H1 (cell line): ENCODE data around the gene GPR143. TPM values are rescaled to one million over a fixed set of nuclear protein-coding genes. Genes with fewer than 3 reads are reported as not detected.
A peak's percentile ranks its signal among the peaks of the same experiment; 100 is the strongest.

Experiments used
- CTCF ChIA-PET: fragments of 300-600 bp; sonication (Branson Sonifier 250); formaldehyde crosslinking; loops from one replicate; lab custom pipeline; 2021; ENCODE audit not compliant: partially characterized antibody; lab: Charles Lee
- POLR2A ChIA-PET: fragments of 300-600 bp; sonication (Branson Sonifier 250); formaldehyde crosslinking; loops from one replicate; lab custom pipeline; 2021; ENCODE audit warnings: inconsistent platforms; ENCODE audit not compliant: partially characterized antibody; lab: Charles Lee
- DNase-seq, 2 experiments: peaks; one replicate each; pipeline versions ENCODE4 v3.0.0 to v3.0.0-alpha.2; 2010 to 2022; ENCODE audit warnings: low spot score in 2 of 2, low read depth in 1 of 2, mixed read lengths in 1 of 2
- FAIRE-seq: peaks from 2 replicates; lab custom pipeline; 2011; peaks lifted over from hg19 to GRCh38; lab: Jason Lieb, UNC
- H2AFZ ChIP-seq: 2 replicates; pipeline ENCODE4 v1.8.1; 2012; ENCODE audit warnings: low read length, inconsistent platforms
- H2AK5ac ChIP-seq: 2 replicates; pipeline ENCODE4 v1.6.1; 2013; ENCODE audit warnings: low read depth, low read length
- H2BK120ac ChIP-seq: replicated peaks from 2 replicates; pipeline ENCODE3; 2013; ENCODE audit warnings: low read depth, low read length, inconsistent platforms
- H2BK12ac ChIP-seq: 2 replicates; pipeline ENCODE4 v1.6.1; 2013; ENCODE audit warnings: low read depth, low read length
- H2BK15ac ChIP-seq: 2 replicates; pipeline ENCODE4 v1.6.1; 2013; ENCODE audit warnings: low read length
- H2BK20ac ChIP-seq: 2 replicates; pipeline ENCODE4 v1.6.1; 2013; ENCODE audit warnings: low read length
- H2BK5ac ChIP-seq: 2 replicates; pipeline ENCODE4 v1.6.1; 2013; ENCODE audit warnings: low read depth, low read length
- H3K14ac ChIP-seq: 2 replicates; pipeline ENCODE4 v1.6.1; 2013; ENCODE audit warnings: inconsistent platforms; ENCODE audit not compliant: insufficient read length
- H3K18ac ChIP-seq: 2 replicates; pipeline ENCODE4 v1.6.1; 2013; ENCODE audit warnings: low read length; ENCODE audit errors: extremely low read depth
- H3K23ac ChIP-seq: 2 replicates; pipeline ENCODE4 v1.6.1; 2013; ENCODE audit warnings: inconsistent platforms; ENCODE audit not compliant: insufficient read length
- H3K23me2 ChIP-seq: 2 replicates; pipeline ENCODE4 v1.6.1; 2013; ENCODE audit warnings: low read depth, low read length
- H3K27ac ChIP-seq: 2 replicates; pipeline ENCODE4 v1.6.1; 2011; ENCODE audit warnings: low read depth, low read length, inconsistent platforms
- H3K27me3 ChIP-seq, 4 experiments: replicated peaks in 1 of 4; 1 replicate in 1 of 4; 2 replicates in 3 of 4; pipeline versions ENCODE4 v1.6.1 to v1.8.1; 2011 to 2013; ENCODE audit warnings: low read length in 3 of 4, mild to moderate bottlenecking in 3 of 4, inconsistent platforms in 2 of 4, mixed read lengths in 2 of 4, moderate library complexity in 1 of 4; ENCODE audit not compliant: control insufficient read depth in 3 of 4, insufficient read depth in 3 of 4; ENCODE audit errors: extremely low read depth in 1 of 4
- H3K36me3 ChIP-seq, 4 experiments: 2 replicates each; pipeline versions ENCODE4 v1.6.1 to v1.8.1; 2011 to 2013; ENCODE audit warnings: mild to moderate bottlenecking in 4 of 4, low read length in 3 of 4, moderate library complexity in 2 of 4, control low read depth in 1 of 4, inconsistent platforms in 1 of 4; ENCODE audit not compliant: insufficient read depth in 4 of 4, control insufficient read depth in 2 of 4
- H3K4ac ChIP-seq: replicated peaks from 2 replicates; pipeline ENCODE3; 2013; ENCODE audit warnings: low read length, low read depth, mixed read lengths, inconsistent platforms; ENCODE audit not compliant: insufficient read length
- H3K4me1 ChIP-seq, 4 experiments: replicated peaks in 1 of 4; 1 replicate in 1 of 4; 2 replicates in 3 of 4; pipeline versions ENCODE4 v1.6.1 to v1.8.1; 2011 to 2013; ENCODE audit warnings: low read length in 3 of 4, inconsistent platforms in 2 of 4, mixed read lengths in 1 of 4; ENCODE audit not compliant: insufficient read depth in 4 of 4, control insufficient read depth in 3 of 4
- H3K4me2 ChIP-seq, 2 experiments: 2 replicates each; pipeline versions ENCODE4 v1.6.1 to v1.8.1; 2011 to 2013; ENCODE audit warnings: low read depth in 2 of 2, low read length in 2 of 2, control low read depth in 1 of 2, inconsistent platforms in 1 of 2, mild to moderate bottlenecking in 1 of 2; ENCODE audit not compliant: insufficient read depth in 1 of 2
- H3K4me3 ChIP-seq, 4 experiments: fragments of 200-600, 300-600 bp in 1 of 4; sonication (generic), shearing (Covaris generic), sonication (Bioruptor Twin) in 1 of 4; 2 replicates each; pipeline versions ENCODE4 v1.5.1 to v1.8.1; 2011 to 2016; ENCODE audit warnings: low read length in 4 of 4, low read depth in 3 of 4, control low read depth in 2 of 4, inconsistent platforms in 2 of 4, mild to moderate bottlenecking in 2 of 4, mixed read lengths in 1 of 4, moderate library complexity in 1 of 4; ENCODE audit not compliant: insufficient read depth in 2 of 4; ENCODE audit errors: extremely low read depth in 1 of 4
- H3K56ac ChIP-seq: replicated peaks from 2 replicates; pipeline ENCODE3; 2013; ENCODE audit warnings: low read depth, mild to moderate bottlenecking, mixed read lengths, low read length, inconsistent platforms; ENCODE audit not compliant: insufficient read length
- H3K79me1 ChIP-seq: 2 replicates; pipeline ENCODE4 v1.6.1; 2013; ENCODE audit warnings: low read depth, low read length, control low read depth
- H3K79me2 ChIP-seq, 2 experiments: 2 replicates each; pipeline versions ENCODE4 v1.6.1 to v1.8.1; 2012 to 2013; ENCODE audit warnings: low read length in 2 of 2, mild to moderate bottlenecking in 2 of 2, inconsistent platforms in 1 of 2; ENCODE audit not compliant: insufficient read depth in 2 of 2, control insufficient read depth in 1 of 2
- H3K9ac ChIP-seq, 4 experiments: replicated peaks in 1 of 4; 1 replicate in 1 of 4; 2 replicates in 3 of 4; pipeline versions ENCODE4 v1.6.1 to v1.8.1; 2011 to 2013; ENCODE audit warnings: low read depth in 3 of 4, low read length in 3 of 4, control low read depth in 2 of 4, mild to moderate bottlenecking in 2 of 4, moderate library complexity in 2 of 4, inconsistent platforms in 1 of 4; ENCODE audit errors: extremely low read depth in 1 of 4
- H3K9me3 ChIP-seq, 2 experiments: 2 replicates each; pipeline versions ENCODE4 v1.6.1 to v1.8.1; 2012 to 2013; ENCODE audit warnings: mild to moderate bottlenecking in 2 of 2, moderate library complexity in 2 of 2, control low read depth in 1 of 2, inconsistent platforms in 1 of 2, low read depth in 1 of 2, low read length in 1 of 2, mixed read lengths in 1 of 2; ENCODE audit not compliant: insufficient read depth in 2 of 2
- H4K20me1 ChIP-seq, 2 experiments: replicated peaks in 1 of 2; 2 replicates each; pipeline versions ENCODE3 to v1.8.1; 2011 to 2013; ENCODE audit warnings: inconsistent platforms in 2 of 2, low read length in 2 of 2, mild to moderate bottlenecking in 1 of 2; ENCODE audit not compliant: insufficient read depth in 2 of 2, control insufficient read depth in 1 of 2
- H4K5ac ChIP-seq: 2 replicates; pipeline ENCODE4 v1.6.1; 2013; ENCODE audit warnings: low read length, low read depth, mixed read lengths, inconsistent platforms; ENCODE audit not compliant: insufficient read length
- H4K8ac ChIP-seq: 2 replicates; pipeline ENCODE4 v1.8.0; 2013; ENCODE audit warnings: mild to moderate bottlenecking, moderate library complexity, low read length, inconsistent platforms; ENCODE audit not compliant: insufficient read depth; ENCODE audit errors: extremely low read depth
- H4K91ac ChIP-seq: replicated peaks from 2 replicates; pipeline ENCODE3; 2013; ENCODE audit warnings: low read length, mixed read lengths, inconsistent platforms; ENCODE audit not compliant: insufficient read length
- ASH2L ChIP-seq: fragments of 200-600, 300-600 bp; sonication (generic); IDR thresholded peaks from one replicate; pipeline ENCODE4 v1.7.1; 2017; ENCODE audit warnings: low read length
- E2F6 ChIP-seq: IDR thresholded peaks from 2 replicates; pipeline ENCODE4 v1.6.1; 2012; ENCODE audit warnings: inconsistent platforms
- JUND ChIP-seq: IDR thresholded peaks from 2 replicates; pipeline ENCODE4 v1.6.1; 2011; ENCODE audit warnings: mild to moderate bottlenecking, improper control_type of control experiment, low read length
- KDM4A ChIP-seq: IDR thresholded peaks from one replicate; pipeline ENCODE4 v1.7.1; 2012; ENCODE audit warnings: low read depth, mild to moderate bottlenecking, moderate library complexity, low read length, inconsistent platforms; ENCODE audit not compliant: severe bottlenecking
- KDM5A ChIP-seq: fragments of 200-600 bp; IDR thresholded peaks from 2 replicates; pipeline ENCODE4 v1.7.1; 2012; ENCODE audit warnings: mild to moderate bottlenecking, low read length, inconsistent platforms, mixed read lengths
- POLR2A ChIP-seq, 2 experiments: IDR thresholded peaks; 1 replicate in 1 of 2; 2 replicates in 1 of 2; pipeline ENCODE4 v1.6.1; 2011; ENCODE audit warnings: low read depth in 2 of 2, low read length in 2 of 2, mild to moderate bottlenecking in 2 of 2; ENCODE audit errors: control extremely low read depth in 1 of 2
- POLR2AphosphoS5 ChIP-seq: IDR thresholded peaks from 2 replicates; pipeline ENCODE4 v1.6.1; 2011; ENCODE audit warnings: low read depth, low read length
- RBBP5 ChIP-seq: IDR thresholded peaks from 2 replicates; pipeline ENCODE4 v1.7.1; 2012; ENCODE audit warnings: low read depth, mild to moderate bottlenecking, inconsistent platforms, low read length, moderate library complexity, borderline replicate concordance
- TAF1 ChIP-seq: IDR thresholded peaks from 2 replicates; pipeline ENCODE4 v1.6.1; 2011; ENCODE audit warnings: mild to moderate bottlenecking, low read depth, low read length
- TEAD4 ChIP-seq: IDR thresholded peaks from 2 replicates; pipeline ENCODE4 v1.6.1; 2012; ENCODE audit warnings: low read depth, low read length, inconsistent platforms, mixed read lengths
- WGBS, 2 experiments: shearing (Covaris generic) in 1 of 2; methylation state at CpG; one replicate each; pipeline versions ENCODE4 v1.1.6 to v1.1.7; 2013 to 2015; ENCODE audit warnings: low lambda C conversion rate in 2 of 2, mixed read lengths in 2 of 2, inconsistent platforms in 1 of 2, low coverage in 1 of 2, missing lambda C conversion rate in 1 of 2; ENCODE audit not compliant: insufficient replicate concordance in 2 of 2, insufficient coverage in 1 of 2, insufficient read length in 1 of 2; ENCODE audit errors: extremely low coverage in 1 of 2, missing lambda C conversion rate in 1 of 2; 5-methylcytosine and 5-hydroxymethylcytosine counted together
- polyA plus RNA-seq, 7 experiments: library from polyadenylated mRNA; depleted of rRNA in 3 of 7; stranded (reverse) in 5 of 7; unstranded in 2 of 7; fragments of >200 nt in 5 of 7; fragments of 200-250 nt in 2 of 7; gene quantifications; 1 replicate in 5 of 7; 2 replicates in 1 of 7; 4 replicates in 1 of 7; pipeline versions ENCODE4 v1.2.1 to v1.2.3, GENCODE V29; 2011 to 2013; ENCODE audit warnings: missing spikeins in 2 of 7, mixed read lengths in 2 of 7
- total RNA-seq: library from RNA; stranded (reverse); fragmentation: NEBNext Ultra II Directional; extraction: Animal tissue kit (Norgen Biotek cat#: 25700); gene quantifications from 2 replicates; pipeline ENCODE4 v1.2.1, GENCODE V29; 2021

Gene GPR143
- total and polyA plus RNA-seq, 2 of the 8 experiments (the other 6 are each of a cell fraction or from before 2014, with no cell fraction given) = 18.5 to 30.7 TPM

- Histone ChIP-seq H3K79me1 (no peaks in the 10 kb centered on the region; the same call in 1 of the 2 replicates), H3K14ac (no peak within 1 kb of the TSS), H2BK12ac (no peak within 1 kb of the TSS), H3K4me2 (peak within 1 kb of the TSS; percentile 84 to 92), H3K79me2 (peaks cover 0 to 56% of the 10 kb centered on the region in 2 experiments; a peak in 2 of 4 replicates), H2AK5ac (no peak within 1 kb of the TSS), H3K9me3 (no peaks in the 10 kb centered on the region), H3K56ac (no peak within 1 kb of the TSS), H3K36me3 (no peaks in the 10 kb centered on the region), H4K91ac (no peak within 1 kb of the TSS), H2BK15ac (no peak within 1 kb of the TSS), H3K23me2 (peaks cover 8% of the 10 kb centered on the region; the same call in 1 of the 2 replicates), H2BK120ac (no peak within 1 kb of the TSS), H3K27me3 (no peaks in the 10 kb centered on the region), H2BK20ac (no peak within 1 kb of the TSS), H2BK5ac (no peak within 1 kb of the TSS), H4K20me1 (peaks cover 0 to 3% of the 10 kb centered on the region in 2 experiments), H3K23ac (no peak within 1 kb of the TSS), H3K4me3 (peak within 1 kb of the TSS; percentile 61 to 84 (median 69)), H3K27ac (no peak within 1 kb of the TSS), H4K8ac (no peak within 1 kb of the TSS), H3K9ac (peak within 1 kb of the TSS; percentile 13 to 61 (median 46); a peak in 6 of 7 replicates), H4K5ac (no peak within 1 kb of the TSS), H3K4ac (peak within 1 kb of the TSS; percentile 14), H2AFZ (no peak within 1 kb of the TSS), H3K18ac (peak within 1 kb of the TSS; percentile 60), H3K4me1 (peaks cover 6 to 16% (median 12%) of the 10 kb centered on the region in 4 experiments; a peak in 6 of 7 replicates)
- CTCF ChIA-PET = interaction anchor here (0.9 to 1.6 kb wide), 2 partner anchors 16 to 76 kb away, joined by 3 read pairs; no protein-coding TSS in a partner anchor
- no CpG with 5 or more reads among the region's 132 CpGs for WGBS, 2 experiments
- POLR2A ChIA-PET = interaction anchor here (0.6 to 1.2 kb wide), 3 partner anchors 10 to 58 kb away, joined by 3 to 4 read pairs (median 3); no protein-coding TSS in a partner anchor
- DNase-seq (peak in 1 of 2 experiments; percentile 57), FAIRE-seq (no peak)
- peak; percentile 38; the same call in 1 of the 2 replicates for TF ChIP-seq RBBP5
- no peak for TF ChIP-seq JUND
- no peak for TF ChIP-seq ASH2L
- no peak; the same call in 1 of the 2 replicates for TF ChIP-seq TAF1
- TF ChIP-seq TEAD4 = no peak
- TF ChIP-seq POLR2AphosphoS5 = no peak
- no peak for TF ChIP-seq E2F6
- peak; percentile 41 for TF ChIP-seq KDM4A
- TF ChIP-seq KDM5A = no peak
- no peak for TF ChIP-seq POLR2A (IDR thresholded peaks at IDR 0.05; ENCODE audit: control extremely low read depth in 1 of 2, low read depth in 2 of 2, low read length in 2 of 2)
These were observed 20.5 kb upstream of the GPR143 start, which contains the start of gene SHROOM2 for GRCh38 chrX:9785944-9786797. Gene SHROOM2 (plus strand): TSS chrX:9786429. CDS start chrX:9786546, 117 bp downstream.
